Transverse colon (tissue), 4 donors: ENCODE results near the gene CRTC2.

Experiments
- EP300 ChIP-seq: sonication (generic); formaldehyde crosslinking; IDR thresholded peaks from one replicate; pipeline ENCODE4 v1.6.1; 2017; ENCODE audit warnings: antibody characterized with exemption, low read depth
- POLR2A ChIP-seq: fragments of 450-650 bp; IDR thresholded peaks from one replicate; pipeline ENCODE4 v1.6.1; 2016; ENCODE audit warnings: antibody characterized with exemption, mild to moderate bottlenecking, moderate library complexity
- POLR2AphosphoS5 ChIP-seq, 3 donors: sonication (generic); formaldehyde crosslinking; IDR thresholded peaks; one replicate each; pipeline ENCODE4 v1.6.1; 2016; ENCODE audit warnings: antibody characterized with exemption in 3 of 3
- TF ChIP-seq, protein P1 (sequence below), 5 experiments: fragments of 200-600 bp in 3 of 5; fragments of 450-650 bp in 2 of 5; sonication (generic) in 3 of 5; IDR thresholded peaks; 1 replicate in 2 of 5; 2 replicates in 3 of 5; pipeline ENCODE4 v1.5.1; 2016 to 2017; ENCODE audit warnings: antibody characterized with exemption in 5 of 5, inconsistent platforms in 3 of 5, mild to moderate bottlenecking in 2 of 5, moderate library complexity in 1 of 5

- TF ChIP-seq, protein P1, sequence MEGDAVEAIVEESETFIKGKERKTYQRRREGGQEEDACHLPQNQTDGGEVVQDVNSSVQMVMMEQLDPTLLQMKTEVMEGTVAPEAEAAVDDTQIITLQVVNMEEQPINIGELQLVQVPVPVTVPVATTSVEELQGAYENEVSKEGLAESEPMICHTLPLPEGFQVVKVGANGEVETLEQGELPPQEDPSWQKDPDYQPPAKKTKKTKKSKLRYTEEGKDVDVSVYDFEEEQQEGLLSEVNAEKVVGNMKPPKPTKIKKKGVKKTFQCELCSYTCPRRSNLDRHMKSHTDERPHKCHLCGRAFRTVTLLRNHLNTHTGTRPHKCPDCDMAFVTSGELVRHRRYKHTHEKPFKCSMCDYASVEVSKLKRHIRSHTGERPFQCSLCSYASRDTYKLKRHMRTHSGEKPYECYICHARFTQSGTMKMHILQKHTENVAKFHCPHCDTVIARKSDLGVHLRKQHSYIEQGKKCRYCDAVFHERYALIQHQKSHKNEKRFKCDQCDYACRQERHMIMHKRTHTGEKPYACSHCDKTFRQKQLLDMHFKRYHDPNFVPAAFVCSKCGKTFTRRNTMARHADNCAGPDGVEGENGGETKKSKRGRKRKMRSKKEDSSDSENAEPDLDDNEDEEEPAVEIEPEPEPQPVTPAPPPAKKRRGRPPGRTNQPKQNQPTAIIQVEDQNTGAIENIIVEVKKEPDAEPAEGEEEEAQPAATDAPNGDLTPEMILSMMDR (IDR thresholded peaks at IDR 0.05) = no peak
- TF ChIP-seq POLR2AphosphoS5 (IDR thresholded peaks at IDR 0.05) = no peak
- TF ChIP-seq POLR2A = no peak
- no peak for TF ChIP-seq EP300
Observed at GRCh38 chr1:153937331-153937730, 21.1 kb downstream of the CRTC2 start.
